ENCODE data around the gene DNMT1.

The DNMT1 gene

GRCh38 chr19:10084803-10085202 is 110.0 kb downstream of the DNMT1 start:
- POLR2A ChIA-PET, result no interaction called here
- CTCF ChIA-PET, result interaction anchor here (1.6 to 1.8 kb wide), 2 partner anchors 12 to 83 kb away, joined by 3 to 6 read pairs; no protein-coding TSS in a partner anchor
- no peak for TF ChIP-seq CTCF (IDR thresholded peaks at IDR 0.05; ENCODE audit: control extremely low read depth, extremely low read depth, low read depth, missing control alignments)
- DNase-seq (ENCODE audit: extremely low spot score), result no peak

GRCh38 chr19:10083911-10084310 is 110.8 kb downstream of the DNMT1 start:
- ChIA-PET CTCF (interaction anchor here (1.4 to 1.8 kb wide), 3 partner anchors 12 to 166 kb away, joined by 3 to 6 read pairs (median 3); no protein-coding TSS in a partner anchor), POLR2A (no interaction called here)
- DNase-seq (ENCODE audit: extremely low spot score), result no peak
- TF ChIP-seq CTCF (IDR thresholded peaks at IDR 0.05; ENCODE audit: control extremely low read depth, extremely low read depth, low read depth, missing control alignments), result no peak
